ENCODE results near the gene GALNT7. TPM values are rescaled to one million over a fixed set of nuclear protein-coding genes. Genes with fewer than 3 reads are reported as not detected.
A peak's percentile ranks its signal among the peaks of the same experiment; 100 is the strongest.

The GALNT7 gene
- total and polyA plus RNA-seq, 11 donors = 2.3 to 12.8 (median 6.0) TPM

- Histone ChIP-seq H3K9me3 (peaks cover 0 to 48% (median 14%) of the 10 kb centered on the region in 12 donors), H3K4me1 (peaks cover 0 to 6% (median 0%) of the 10 kb centered on the region in 12 donors), H3K36me3 (no peaks in the 10 kb centered on the region), H3K27ac (no peak overlapping the region), H3K4me3 (no peak overlapping the region), H3K27me3 (no peaks in the 10 kb centered on the region)
- TF ChIP-seq CTCF (IDR thresholded peaks at IDR 0.05) (no peak), POLR2A (IDR thresholded peaks at IDR 0.05) (no peak)
- intact Hi-C loops (cut with DNase I) = loop anchor here in 1 of 10 donors (10.0 kb wide), 1 partner anchor 132 kb away; no protein-coding TSS in a partner anchor
- ATAC-seq = no peak
- WGBS, 4 donors = 62 to 74% (median 68%) methylated on average over 3 of the region's 3 CpGs
- DNase-seq = no peak
Measured at GRCh38 chr4:173282626-173283025, 114.0 kb downstream of the GALNT7 start.

DNA sequence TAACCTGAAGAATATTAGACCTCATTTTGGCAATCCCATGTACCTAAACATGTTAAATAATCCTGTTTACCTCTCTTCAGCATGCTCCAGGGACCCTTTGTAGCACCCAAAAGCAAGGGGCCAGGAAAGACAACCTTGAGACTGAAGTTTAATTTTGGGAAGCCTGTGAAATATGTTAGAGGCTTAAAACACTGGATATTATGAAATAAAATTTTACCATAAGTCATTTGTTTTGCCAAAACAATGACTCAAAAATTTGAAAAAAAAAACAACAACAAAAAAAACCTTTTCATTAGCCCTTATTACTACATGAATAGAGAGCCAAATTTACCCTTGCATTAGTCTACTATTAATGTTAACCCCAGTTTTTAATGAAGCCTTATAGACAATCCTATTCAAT lies 115.9 kb downstream of the GALNT7 start:
- intact Hi-C loops (cut with DNase I) = loop anchor here in 1 of 10 donors (10.0 kb wide), 1 partner anchor 130 kb away; no protein-coding TSS in a partner anchor
- TF ChIP-seq POLR2A (IDR thresholded peaks at IDR 0.05) (no peak), CTCF (IDR thresholded peaks at IDR 0.05) (no peak)
- Histone ChIP-seq H3K27me3 (no peaks in the 10 kb centered on the region), H3K36me3 (no peaks in the 10 kb centered on the region), H3K9me3 (peaks cover 0 to 49% (median 14%) of the 10 kb centered on the region in 12 donors), H3K27ac (no peak overlapping the region), H3K4me3 (no peak overlapping the region), H3K4me1 (peaks cover 0 to 12% (median 0%) of the 10 kb centered on the region in 12 donors)
- DNase-seq = no peak
- no peak for ATAC-seq

DNA sequence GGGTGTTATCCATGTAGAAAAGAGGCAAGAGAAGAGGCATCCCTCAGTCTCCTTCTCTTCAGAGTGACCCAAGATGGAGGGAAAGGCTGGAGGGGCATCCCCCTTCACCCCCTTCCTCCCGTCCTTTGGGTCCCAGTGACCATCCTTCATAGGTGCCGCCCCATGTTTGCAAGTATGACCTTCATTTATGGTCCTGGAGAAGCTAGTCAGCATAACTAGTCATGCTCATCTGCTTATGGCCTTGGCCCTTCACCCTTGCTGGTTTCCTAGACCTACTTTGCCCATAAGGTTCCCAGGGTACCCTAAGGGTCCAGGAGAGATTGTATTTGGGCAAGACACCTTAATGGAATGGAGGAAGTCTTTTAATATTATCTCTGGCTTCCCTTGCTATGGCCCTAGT lies 118.9 kb downstream of the GALNT7 start:
- ATAC-seq (no peak), DNase-seq (no peak)
- H3K9me3 ChIP-seq = peaks cover 0 to 49% (median 14%) of the 10 kb centered on the region in 12 donors
- intact Hi-C loops (cut with DNase I) = loop anchor here in 1 of 10 donors (10.0 kb wide), 1 partner anchor 127 kb away; no protein-coding TSS in a partner anchor
- WGBS, 4 donors = 86 to 100% (median 99%) methylated on average over 2 of the region's 2 CpGs
- TF ChIP-seq CTCF (IDR thresholded peaks at IDR 0.05) (no peak), POLR2A (IDR thresholded peaks at IDR 0.05) (no peak)
- H3K4me1 ChIP-seq = peaks cover 0 to 7% (median 0%) of the 10 kb centered on the region in 12 donors
- H3K27ac ChIP-seq = no peak overlapping the region
- no peaks in the 10 kb centered on the region for H3K27me3 ChIP-seq
- H3K36me3 ChIP-seq = no peaks in the 10 kb centered on the region
- H3K4me3 ChIP-seq = no peak overlapping the region

DNA sequence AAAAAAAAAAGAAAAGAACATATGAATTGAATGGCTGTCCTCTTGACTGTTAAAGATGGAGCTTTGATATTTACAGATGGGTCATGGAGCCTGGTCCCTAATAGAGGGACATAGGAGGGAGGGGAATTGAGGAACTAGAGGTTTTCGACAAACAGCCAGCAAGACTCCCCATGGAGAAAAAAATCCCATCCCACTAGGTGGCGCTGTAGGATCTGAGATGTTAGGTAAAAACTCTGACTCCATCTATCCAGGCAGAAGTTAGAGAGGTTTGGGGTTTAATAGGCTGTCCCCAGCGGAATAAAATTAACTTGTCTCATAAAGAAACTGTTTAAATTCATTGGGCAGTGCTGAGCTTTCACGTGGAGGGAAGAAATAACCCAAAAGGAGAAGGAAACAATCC lies 119.7 kb downstream of the GALNT7 start:
- H3K9me3 ChIP-seq = peaks cover 0 to 42% (median 13%) of the 10 kb centered on the region in 12 donors

More for the DNA sequence above, 119.7 kb downstream of the GALNT7 start:
- ATAC-seq = peak; percentile 32 to 73 (median 56)
- intact Hi-C loops (cut with DNase I) = loop anchor here in 2 of 10 donors (1.0 to 10.0 kb wide), 2 partner anchors 127 to 129 kb away; no protein-coding TSS in a partner anchor
- DNase-seq = peak in 4 of 5 donors; percentile 62 to 70 (median 67)
- no peaks in the 10 kb centered on the region for H3K27me3 ChIP-seq
- peak overlapping the region in 1 of 12 donors; percentile 51 for H3K4me3 ChIP-seq
- H3K27ac ChIP-seq = no peak overlapping the region
- peaks cover 0 to 7% (median 0%) of the 10 kb centered on the region in 12 donors for H3K4me1 ChIP-seq
- H3K36me3 ChIP-seq = no peaks in the 10 kb centered on the region
- WGBS, 4 donors = 66 to 76% (median 72%) methylated on average over 4 of the region's 4 CpGs
- TF ChIP-seq POLR2A (IDR thresholded peaks at IDR 0.05) (no peak), CTCF (IDR thresholded peaks at IDR 0.05) (peak; percentile 50 to 71 (median 61))

All from heart left ventricle (tissue), 16 donors.